ENCODE results near the gene OR1A1.
"Not testable (repeated sequence)": the region's sequence is repeated elsewhere in the genome, so short reads cannot be mapped to it uniquely, and the experiment has no call there.

- TF ChIP-seq POLR2A (IDR thresholded peaks at IDR 0.05; ENCODE audit: low read depth, low read length); TAF1 (IDR thresholded peaks at IDR 0.05; ENCODE audit: low read depth, low read length); PAX5 (IDR thresholded peaks at IDR 0.05; ENCODE audit: insufficient read depth, low read length, severe bottlenecking); POLR2AphosphoS5 (IDR thresholded peaks at IDR 0.05; ENCODE audit: low read depth, low read length); SPI1 (IDR thresholded peaks at IDR 0.05; ENCODE audit: low read depth, low read length): not testable (repeated sequence)
These were observed 17.4 kb downstream of the OR1A1 start for GRCh38 chr17:3224721-3225352.
